ENCODE data around the gene SNCAIP. TPM values are rescaled to one million over a fixed set of nuclear protein-coding genes. Genes with fewer than 3 reads are reported as not detected.

Gene SNCAIP
- total and polyA plus RNA-seq, 9 of the 15 experiments (the other 6 are each of a cell fraction or from before 2014, with no cell fraction given): 0.04 TPM; not detected in 8

DNA sequence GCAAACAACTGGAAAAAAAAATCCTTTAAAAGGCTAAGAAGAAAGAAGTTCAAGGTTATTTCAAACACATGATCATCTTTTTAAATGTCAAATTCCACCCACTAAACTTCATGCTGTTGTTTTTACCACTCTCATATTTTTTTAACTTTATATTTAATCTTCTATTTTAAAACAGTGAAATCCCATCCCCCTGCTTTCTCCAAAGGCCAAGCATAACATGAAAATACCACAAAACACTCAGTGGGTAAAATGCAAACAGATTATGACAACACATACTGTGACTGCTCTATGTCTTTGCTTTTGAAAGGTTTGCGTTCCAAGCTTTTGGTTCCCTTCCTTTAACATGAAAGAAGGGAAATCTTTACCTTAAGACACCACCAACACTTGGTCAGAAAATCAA lies 127.6 kb downstream of the SNCAIP start (continued):
- TF ChIP-seq SIN3A (IDR thresholded peaks at IDR 0.05; ENCODE audit: borderline replicate concordance in 2 of 2, control insufficient read depth in 1 of 2, low read depth in 2 of 2, low read length in 2 of 2) (no peak), KLF10 (CRISPR knock-in tag; IDR thresholded peaks at IDR 0.05) (no peak), NR1H2 (CRISPR knock-in tag; IDR thresholded peaks at IDR 0.05) (no peak), NFIX (CRISPR knock-in tag; IDR thresholded peaks at IDR 0.05; ENCODE audit: low read depth) (no peak), GTF2B (IDR thresholded peaks at IDR 0.05; ENCODE audit: extremely low read depth, insufficient read length) (no peak), NFATC3 (IDR thresholded peaks at IDR 0.05) (no peak), ZNF133 (CRISPR knock-in tag; IDR thresholded peaks at IDR 0.05) (no peak), BCOR (IDR thresholded peaks at IDR 0.05) (no peak), HBP1 (CRISPR knock-in tag; IDR thresholded peaks at IDR 0.05) (no peak), ZNF143 (CRISPR knock-in tag; IDR thresholded peaks at IDR 0.05) (no peak)

DNA sequence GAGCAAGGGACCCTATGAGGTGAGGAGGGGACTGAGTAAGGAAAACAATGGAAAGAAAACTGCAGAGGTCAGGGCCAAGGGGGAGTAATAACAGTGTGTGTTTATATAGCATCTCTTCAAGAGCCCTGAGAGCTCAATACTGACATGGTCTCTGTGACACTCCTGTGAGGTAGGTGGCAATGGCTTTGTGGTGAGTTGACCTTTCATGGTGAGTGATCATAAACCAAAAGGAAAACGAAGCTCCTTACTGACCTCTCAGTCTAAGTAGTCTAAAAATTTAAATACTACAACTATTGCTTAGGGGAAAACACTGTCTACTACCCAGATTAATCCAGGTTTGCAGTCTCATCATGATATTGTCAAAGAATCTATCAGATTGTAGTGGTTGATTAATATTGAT lies 130.9 kb downstream of the SNCAIP start:
- POLR2A ChIA-PET: no interaction called here
- TF ChIP-seq SRF (CRISPR knock-in tag; IDR thresholded peaks at IDR 0.05) (no peak), NBN (IDR thresholded peaks at IDR 0.05; ENCODE audit: low read depth) (no peak), GTF2E2 (tag; IDR thresholded peaks at IDR 0.05) (no peak), ZBTB33 (CRISPR knock-in tag; IDR thresholded peaks at IDR 0.05) (no peak)
- TF ChIP-seq, protein P1, sequence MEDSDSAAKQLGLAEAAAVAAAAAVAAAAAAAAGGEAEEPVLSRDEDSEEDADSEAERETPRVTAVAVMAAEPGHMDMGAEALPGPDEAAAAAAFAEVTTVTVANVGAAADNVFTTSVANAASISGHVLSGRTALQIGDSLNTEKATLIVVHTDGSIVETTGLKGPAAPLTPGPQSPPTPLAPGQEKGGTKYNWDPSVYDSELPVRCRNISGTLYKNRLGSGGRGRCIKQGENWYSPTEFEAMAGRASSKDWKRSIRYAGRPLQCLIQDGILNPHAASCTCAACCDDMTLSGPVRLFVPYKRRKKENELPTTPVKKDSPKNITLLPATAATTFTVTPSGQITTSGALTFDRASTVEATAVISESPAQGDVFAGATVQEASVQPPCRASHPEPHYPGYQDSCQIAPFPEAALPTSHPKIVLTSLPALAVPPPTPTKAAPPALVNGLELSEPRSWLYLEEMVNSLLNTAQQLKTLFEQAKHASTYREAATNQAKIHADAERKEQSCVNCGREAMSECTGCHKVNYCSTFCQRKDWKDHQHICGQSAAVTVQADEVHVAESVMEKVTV (CRISPR knock-in tag; IDR thresholded peaks at IDR 0.05): no peak
- TF ChIP-seq, protein P2, sequence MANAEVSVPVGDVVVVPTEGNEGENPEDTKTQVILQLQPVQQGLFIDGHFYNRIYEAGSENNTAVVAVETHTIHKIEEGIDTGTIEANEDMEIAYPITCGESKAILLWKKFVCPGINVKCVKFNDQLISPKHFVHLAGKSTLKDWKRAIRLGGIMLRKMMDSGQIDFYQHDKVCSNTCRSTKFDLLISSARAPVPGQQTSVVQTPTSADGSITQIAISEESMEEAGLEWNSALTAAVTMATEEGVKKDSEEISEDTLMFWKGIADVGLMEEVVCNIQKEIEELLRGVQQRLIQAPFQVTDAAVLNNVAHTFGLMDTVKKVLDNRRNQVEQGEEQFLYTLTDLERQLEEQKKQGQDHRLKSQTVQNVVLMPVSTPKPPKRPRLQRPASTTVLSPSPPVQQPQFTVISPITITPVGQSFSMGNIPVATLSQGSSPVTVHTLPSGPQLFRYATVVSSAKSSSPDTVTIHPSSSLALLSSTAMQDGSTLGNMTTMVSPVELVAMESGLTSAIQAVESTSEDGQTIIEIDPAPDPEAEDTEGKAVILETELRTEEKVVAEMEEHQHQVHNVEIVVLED (CRISPR knock-in tag; IDR thresholded peaks at IDR 0.05): no peak

More for the DNA sequence above, 130.9 kb downstream of the SNCAIP start:
- in situ Hi-C loops (cut with MboI): no loop called here
- ATAC-seq: no peak
- DNase-seq (ENCODE audit: extremely low read depth in 1 of 4, low spot score in 3 of 4): no peak
- Histone ChIP-seq H3K27me3 (ENCODE audit: control insufficient read depth in 2 of 2, insufficient read depth in 2 of 2, low read length in 2 of 2) (no peaks in the 10 kb centered on the region), H3K36me3 (ENCODE audit: control insufficient read depth, insufficient read depth, low read length) (no peaks in the 10 kb centered on the region), H3K4me1 (replicated peaks in 1 of 2; ENCODE audit: control insufficient read depth in 2 of 2, insufficient read depth in 2 of 2, low read length in 2 of 2) (no peaks in the 10 kb centered on the region), H4K20me1 (replicated peaks; ENCODE audit: control insufficient read depth, insufficient read depth, low read length) (no peaks in the 10 kb centered on the region), H3K9ac (ENCODE audit: insufficient read depth in 1 of 2, low read depth in 2 of 2, low read length in 2 of 2) (no peak overlapping the region), H3K79me2 (ENCODE audit: control insufficient read depth, insufficient read depth, low read length) (no peaks in the 10 kb centered on the region), H2AFZ (ENCODE audit: low read depth, low read length) (no peak overlapping the region), H3K4me3 (no peak overlapping the region), H3K27ac (ENCODE audit: extremely low read depth, low read depth, low read length) (no peak overlapping the region), H3K4me2 (ENCODE audit: insufficient read depth, low read length) (no peak overlapping the region), H3K9me3 (replicated peaks; ENCODE audit: control insufficient read depth, insufficient read depth, low read depth, low read length) (no peaks in the 10 kb centered on the region), H3K9me1 (ENCODE audit: control insufficient read depth, insufficient read depth, low read length) (no peaks in the 10 kb centered on the region)
- BruUV-seq (replicated peaks): no TSS peak
- no peak for FAIRE-seq
- CTCF ChIA-PET (ENCODE audit: low intra/inter-chr PET ratio): no interaction called here
- 0% methylated on average over 1 of the region's 1 CpG for WGBS (ENCODE audit: insufficient coverage, low coverage, missing lambda C conversion rate)
- intact Hi-C loops (cut with micrococcal nuclease): no loop called here
